SHP77 (cell line): ENCODE results near the gene TMEM91.
A peak's percentile ranks its signal among the peaks of the same experiment; 100 is the strongest.

Experiments used
- DNase-seq, 2 experiments: peaks; one replicate each; lab custom pipeline; 2025; lab: John Stamatoyannopoulos, UW

Gene TMEM91

DNA sequence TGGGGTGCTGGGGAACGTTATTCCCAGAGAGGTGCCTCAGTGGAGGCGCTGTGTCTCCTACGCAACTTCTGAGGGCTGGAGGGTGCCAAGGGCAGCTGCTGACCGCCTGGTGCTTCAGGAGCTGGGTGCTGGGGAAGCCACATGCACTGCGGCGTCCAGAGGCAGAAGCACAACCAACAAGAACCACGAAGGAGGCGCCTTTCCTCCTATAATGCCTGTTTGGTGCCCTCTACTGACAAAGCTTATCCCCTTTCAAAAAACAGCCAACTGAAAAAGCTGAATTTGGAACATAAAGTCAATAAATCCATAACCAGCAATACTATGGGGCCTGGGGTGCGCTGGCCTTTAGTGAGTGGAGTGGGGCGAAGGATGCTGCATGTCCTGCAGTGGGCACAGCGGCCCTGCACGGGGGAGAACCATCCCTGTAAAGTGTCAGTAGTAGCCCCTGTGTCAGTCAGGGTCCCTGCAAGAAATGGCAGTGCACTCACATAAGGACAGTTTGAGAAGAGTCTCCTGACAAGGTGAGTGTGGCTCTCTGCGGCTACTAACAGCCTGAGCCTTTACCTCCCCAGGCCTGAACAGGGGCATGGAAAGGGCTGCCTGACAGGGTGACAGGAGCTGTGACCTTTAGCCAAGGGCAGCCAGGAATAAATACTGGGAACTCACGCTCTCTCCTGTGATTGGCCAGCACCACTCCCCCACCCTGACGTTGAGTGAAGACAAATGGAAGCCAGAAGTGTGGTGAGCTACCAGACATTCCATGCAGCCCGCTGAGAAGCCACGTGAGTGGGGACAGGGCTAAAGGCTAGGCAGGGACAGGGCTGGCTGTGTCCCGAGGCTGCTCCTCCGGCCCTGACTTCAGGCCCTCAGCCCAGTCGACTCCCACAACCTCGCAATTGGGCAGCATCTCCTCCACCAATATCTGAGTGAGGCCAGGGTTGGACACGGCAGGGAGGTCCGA, 55.4 kb downstream of the TMEM91 start:
- peak; percentile 21 to 40 for DNase-seq

DNA sequence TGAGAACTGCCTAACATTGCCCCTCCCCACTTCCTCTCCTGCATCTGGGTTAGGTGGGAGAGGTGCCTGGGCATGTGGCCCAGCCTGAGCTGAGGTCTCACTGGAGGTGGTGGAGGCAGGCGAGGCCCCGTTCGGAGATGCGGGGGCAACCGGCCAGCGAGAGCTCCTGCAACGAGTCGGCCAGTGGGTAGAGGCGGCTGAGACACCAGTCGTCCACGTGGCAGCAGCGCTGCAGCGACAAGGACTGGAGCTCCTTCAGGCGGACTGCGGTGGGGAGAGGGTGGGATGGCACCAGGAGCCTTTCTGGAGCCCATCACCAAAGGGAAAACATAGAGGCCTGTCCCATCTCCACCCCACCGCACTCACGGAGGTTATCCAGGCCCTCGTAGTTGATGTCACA, 56.8 kb downstream of the TMEM91 start:
- DNase-seq, result no peak
